Stimulated activated CD4-positive, alpha-beta T cell treated with anti-CD3 and anti-CD28 coated beads, TNF-alpha, amount 100 ng/mL, for 1 hour (primary cell): ENCODE data around the gene ATP4B.

Experiments
- DNase-seq, 3 donors: peaks; one replicate each; pipeline ENCODE4 v3.0.0-alpha.2; 2020; ENCODE audit warnings: low read depth in 3 of 3, low spot score in 1 of 3

Gene ATP4B

GRCh38 chr13:113608967-113609533 is 48.9 kb downstream of the ATP4B start:
- DNase-seq: no peak

GRCh38 chr13:113607889-113608635 is 49.9 kb downstream of the ATP4B start:
- no peak for DNase-seq

DNA sequence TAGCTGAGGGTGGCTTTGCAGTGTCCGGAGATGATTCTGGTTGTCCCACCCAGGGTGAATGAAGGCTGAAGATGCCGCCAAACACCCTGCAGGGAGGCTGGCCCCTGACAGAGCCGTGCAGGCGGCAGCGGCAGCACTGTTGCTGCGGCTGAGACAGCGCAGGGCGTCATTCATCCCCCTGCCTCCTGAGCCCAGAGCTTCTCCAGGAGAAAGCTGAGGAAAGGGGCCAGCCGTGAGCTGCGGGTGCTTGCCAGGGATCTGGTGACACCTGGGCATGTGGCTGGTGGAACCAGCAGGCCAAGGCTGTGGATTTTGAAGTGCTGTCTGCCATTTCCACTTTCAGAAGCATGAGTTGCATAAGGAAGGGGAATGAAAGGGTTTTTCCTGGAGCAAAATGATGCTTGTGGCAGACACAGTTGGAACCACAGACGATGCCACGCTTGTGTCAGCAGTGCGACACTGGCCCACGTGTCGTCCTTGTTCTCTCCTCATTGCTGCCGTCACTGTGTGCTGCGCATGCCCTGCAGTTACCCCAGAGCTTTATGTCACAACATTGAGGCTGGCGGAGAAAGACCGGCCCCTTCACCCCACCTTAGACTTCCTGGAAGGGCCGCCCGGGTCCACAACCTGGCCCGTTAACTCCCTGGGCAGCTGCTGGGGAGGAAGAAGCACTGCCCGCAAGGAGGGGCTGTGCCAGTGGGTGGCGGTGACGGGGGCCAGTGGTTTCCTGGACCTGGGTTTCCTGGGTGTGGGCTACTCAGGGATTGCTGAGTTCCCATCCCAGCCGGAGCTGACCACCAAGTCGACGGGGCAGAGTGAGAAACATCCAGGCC is 50.7 kb downstream of the ATP4B start:
- DNase-seq: no peak

- no peak for DNase-seq
These were observed 52.0 kb downstream of the ATP4B start for GRCh38 chr13:113605866-113606438.

- no peak for DNase-seq
These were observed 52.5 kb downstream of the ATP4B start for GRCh38 chr13:113605461-113605860.

GRCh38 chr13:113604186-113604585 is 53.8 kb downstream of the ATP4B start:
- no peak for DNase-seq

GRCh38 chr13:113603116-113603710 is 54.8 kb downstream of the ATP4B start:
- DNase-seq: no peak

DNA sequence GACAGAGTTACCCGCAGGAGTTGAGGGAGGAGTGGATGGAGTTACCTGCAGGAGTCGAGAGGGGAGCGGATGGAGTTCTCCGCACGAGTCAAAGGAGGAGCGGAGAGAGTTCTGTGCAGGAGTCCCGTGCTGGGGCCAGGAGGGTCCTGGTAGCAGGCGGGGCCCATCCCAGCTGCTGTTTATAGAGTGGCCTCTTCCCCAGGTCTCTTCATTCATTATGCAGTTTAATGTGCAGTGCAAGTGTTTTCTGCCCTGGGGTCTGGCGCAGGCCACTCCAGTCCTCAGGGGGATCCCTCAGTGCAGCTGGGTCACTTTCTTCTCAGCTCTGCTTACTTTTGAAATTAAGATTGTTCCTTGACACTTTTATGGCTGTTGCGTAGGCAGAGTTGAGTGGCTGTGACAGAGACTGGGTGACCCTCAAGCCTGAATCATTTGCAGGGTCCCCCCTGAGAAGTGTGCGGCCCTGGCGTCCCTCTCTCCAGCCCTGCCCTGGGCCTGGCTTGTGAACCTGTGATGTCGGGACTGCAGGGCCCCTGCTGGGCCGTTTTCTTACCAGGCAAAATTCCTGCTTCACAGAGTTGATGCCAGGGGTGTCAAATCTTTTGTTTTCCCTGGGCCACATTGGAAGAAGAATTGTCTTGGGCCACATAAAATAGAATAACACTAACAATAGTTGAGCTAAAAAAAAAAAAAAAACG is 55.6 kb downstream of the ATP4B start:
- no peak for DNase-seq

- no peak for DNase-seq
These were observed 56.6 kb downstream of the ATP4B start for GRCh38 chr13:113601166-113602070.

- no peak for DNase-seq
These were observed 58.6 kb downstream of the ATP4B start for GRCh38 chr13:113599391-113599790.
